ENCODE measurements around the gene ZSWIM6.

DNA sequence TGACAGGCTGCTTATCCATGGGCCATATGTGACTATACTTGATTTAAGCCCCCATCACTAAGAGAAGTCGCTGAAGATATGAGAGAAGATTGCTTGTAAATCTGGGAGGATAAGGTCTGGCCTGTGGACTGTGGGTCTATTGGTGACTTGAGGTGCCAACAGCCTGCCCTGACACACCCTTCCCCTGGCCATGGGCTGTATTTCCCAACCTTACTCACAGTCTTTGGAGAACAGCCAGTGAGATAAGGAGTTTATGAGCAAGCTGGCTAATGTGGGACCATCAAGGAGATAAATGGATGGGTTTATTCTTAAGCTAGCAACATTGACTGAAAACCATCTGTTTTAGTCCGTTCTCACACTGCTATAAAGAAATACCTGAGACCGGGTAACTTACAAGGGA lies 231.3 kb downstream of the ZSWIM6 start:
- TF ChIP-seq, protein P1, sequence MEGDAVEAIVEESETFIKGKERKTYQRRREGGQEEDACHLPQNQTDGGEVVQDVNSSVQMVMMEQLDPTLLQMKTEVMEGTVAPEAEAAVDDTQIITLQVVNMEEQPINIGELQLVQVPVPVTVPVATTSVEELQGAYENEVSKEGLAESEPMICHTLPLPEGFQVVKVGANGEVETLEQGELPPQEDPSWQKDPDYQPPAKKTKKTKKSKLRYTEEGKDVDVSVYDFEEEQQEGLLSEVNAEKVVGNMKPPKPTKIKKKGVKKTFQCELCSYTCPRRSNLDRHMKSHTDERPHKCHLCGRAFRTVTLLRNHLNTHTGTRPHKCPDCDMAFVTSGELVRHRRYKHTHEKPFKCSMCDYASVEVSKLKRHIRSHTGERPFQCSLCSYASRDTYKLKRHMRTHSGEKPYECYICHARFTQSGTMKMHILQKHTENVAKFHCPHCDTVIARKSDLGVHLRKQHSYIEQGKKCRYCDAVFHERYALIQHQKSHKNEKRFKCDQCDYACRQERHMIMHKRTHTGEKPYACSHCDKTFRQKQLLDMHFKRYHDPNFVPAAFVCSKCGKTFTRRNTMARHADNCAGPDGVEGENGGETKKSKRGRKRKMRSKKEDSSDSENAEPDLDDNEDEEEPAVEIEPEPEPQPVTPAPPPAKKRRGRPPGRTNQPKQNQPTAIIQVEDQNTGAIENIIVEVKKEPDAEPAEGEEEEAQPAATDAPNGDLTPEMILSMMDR (conservative IDR thresholded peaks at IDR 0.05; ENCODE audit: low read length): no peak
- TF ChIP-seq EZH2phosphoT487 (IDR thresholded peaks at IDR 0.05; ENCODE audit: borderline replicate concordance, low read depth, low read length): no peak
